Activated CD8-positive, alpha-beta memory T cell treated with anti-CD3 and anti-CD28 coated beads for 24 hours (primary cell): Measurements from ENCODE around the gene DNAJC28.

Experiments
- DNase-seq: peaks from one replicate; pipeline ENCODE4 v3.0.0-alpha.2; 2020

The DNAJC28 gene

GRCh38 chr21:33480481-33481103 is 10.9 kb downstream of the DNAJC28 start:
- peak; percentile 42 for DNase-seq

- peak; percentile 97 for DNase-seq
Measured at GRCh38 chr21:33479679-33480480, 11.6 kb downstream of the DNAJC28 start, which contains the start of gene TMEM50B. TMEM50B (minus strand) TSS chr21:33479974; CDS start chr21:33468885, 11,089 bp downstream.

GRCh38 chr21:33478935-33479678 is 12.4 kb downstream of the DNAJC28 start:
- no peak for DNase-seq

GRCh38 chr21:33478182-33478581 is 13.3 kb downstream of the DNAJC28 start:
- peak; percentile 52 for DNase-seq

GRCh38 chr21:33477066-33477465 is 14.4 kb downstream of the DNAJC28 start:
- DNase-seq: peak; percentile 24

- no peak for DNase-seq
Measured at GRCh38 chr21:33473344-33473743, 18.2 kb downstream of the DNAJC28 start.

GRCh38 chr21:33470701-33471100 is 20.8 kb downstream of the DNAJC28 start:
- peak; percentile 9 for DNase-seq

GRCh38 chr21:33469183-33469582 is 22.3 kb downstream of the DNAJC28 start:
- DNase-seq: peak; percentile 24

GRCh38 chr21:33461538-33462250 is 29.8 kb downstream of the DNAJC28 start:
- peak; percentile 24 for DNase-seq

GRCh38 chr21:33458861-33459260 is 32.7 kb downstream of the DNAJC28 start:
- DNase-seq: peak; percentile 3

GRCh38 chr21:33455686-33456446 is 35.6 kb downstream of the DNAJC28 start:
- peak; percentile 3 for DNase-seq

- peak; percentile 7 for DNase-seq
Measured at GRCh38 chr21:33452362-33452761, 39.2 kb downstream of the DNAJC28 start.

GRCh38 chr21:33451634-33452071 is 39.9 kb downstream of the DNAJC28 start:
- DNase-seq: peak; percentile 4

GRCh38 chr21:33449616-33450015 is 41.9 kb downstream of the DNAJC28 start:
- DNase-seq: no peak

GRCh38 chr21:33446620-33447019 is 44.9 kb downstream of the DNAJC28 start:
- peak; percentile 26 for DNase-seq

- no peak for DNase-seq
Measured at GRCh38 chr21:33444499-33444898, 47.0 kb downstream of the DNAJC28 start.

- DNase-seq: peak; percentile 32
Measured at GRCh38 chr21:33443194-33443593, 48.3 kb downstream of the DNAJC28 start.

- DNase-seq: peak; percentile 30
Measured at GRCh38 chr21:33441489-33442477, 49.7 kb downstream of the DNAJC28 start.
